ENCODE measurements around the gene MTA3. TPM values are rescaled to one million over a fixed set of nuclear protein-coding genes. Genes with fewer than 3 reads are reported as not detected.

MTA3 gene
- total and polyA plus RNA-seq, 9 of the 15 experiments (the other 6 are each of a cell fraction or from before 2014, with no cell fraction given), result 12.4 to 39.6 (median 23.5) TPM

- POLR2A ChIA-PET, result interaction anchor here (0.6 kb wide), 3 partner anchors 433 to 869 kb away, joined by 3 read pairs; no protein-coding TSS in a partner anchor
- in situ Hi-C loops (cut with MboI) (no loop called here), intact Hi-C loops (cut with micrococcal nuclease) (no loop called here)
- H3K9me1 ChIP-seq (ENCODE audit: control insufficient read depth, insufficient read depth, low read length), result no peaks in the 10 kb centered on the region
- H3K27ac ChIP-seq (ENCODE audit: extremely low read depth, low read depth, low read length), result no peak overlapping the region
- no peak overlapping the region for H3K9ac ChIP-seq (ENCODE audit: insufficient read depth in 1 of 2, low read depth in 2 of 2, low read length in 2 of 2)
- no peak overlapping the region for H3K4me3 ChIP-seq
- DNase-seq (ENCODE audit: extremely low read depth in 1 of 4, low spot score in 3 of 4) (no peak), ATAC-seq (no peak), FAIRE-seq (no peak)
- H3K4me2 ChIP-seq (ENCODE audit: insufficient read depth, low read length), result no peak overlapping the region
- WGBS (ENCODE audit: insufficient coverage, low coverage, missing lambda C conversion rate), result 2% methylated on average over 3 of the region's 3 CpGs
- H3K79me2 ChIP-seq (ENCODE audit: control insufficient read depth, insufficient read depth, low read length), result no peaks in the 10 kb centered on the region
- TF ChIP-seq PBX2 (CRISPR knock-in tag; IDR thresholded peaks at IDR 0.05; ENCODE audit: low read depth) (no peak), PBX2 (tag; conservative IDR thresholded peaks at IDR 0.05; ENCODE audit: low read depth) (peak; percentile 55), PATZ1 (CRISPR knock-in tag; IDR thresholded peaks at IDR 0.05; ENCODE audit: borderline replicate concordance) (no peak)
- no peaks in the 10 kb centered on the region for H4K20me1 ChIP-seq (replicated peaks; ENCODE audit: control insufficient read depth, insufficient read depth, low read length)
- no peak overlapping the region for H2AFZ ChIP-seq (ENCODE audit: low read depth, low read length)
- BruUV-seq (replicated peaks), result no TSS peak
- no peaks in the 10 kb centered on the region for H3K9me3 ChIP-seq (replicated peaks; ENCODE audit: control insufficient read depth, insufficient read depth, low read depth, low read length)
- peaks cover 0 to 15% of the 10 kb centered on the region in 2 experiments; a peak in 2 of 5 replicates for H3K27me3 ChIP-seq (ENCODE audit: control insufficient read depth in 2 of 2, insufficient read depth in 2 of 2, low read length in 2 of 2)
- no peaks in the 10 kb centered on the region for H3K4me1 ChIP-seq (replicated peaks in 1 of 2; ENCODE audit: control insufficient read depth in 2 of 2, insufficient read depth in 2 of 2, low read length in 2 of 2)
- CTCF ChIA-PET (ENCODE audit: low intra/inter-chr PET ratio), result interaction anchor here (0.6 kb wide), 1 partner anchor 41 kb away, joined by 4 read pairs; no protein-coding TSS in a partner anchor
- H3K36me3 ChIP-seq (ENCODE audit: control insufficient read depth, insufficient read depth, low read length), result no peaks in the 10 kb centered on the region
Observed at GRCh38 chr2:42744545-42745082, 176.2 kb downstream of the MTA3 start.

Data from K562 (cell line).